DMS53 treated with DMSO at 0.1 percent for 48 hours (cell line): ENCODE measurements around the gene ATP5F1D.

Source experiments
- DNase-seq: peaks from one replicate; lab custom pipeline; 2025; ENCODE audit not compliant: unreplicated experiment; lab: John Stamatoyannopoulos, UW

The ATP5F1D gene

DNA sequence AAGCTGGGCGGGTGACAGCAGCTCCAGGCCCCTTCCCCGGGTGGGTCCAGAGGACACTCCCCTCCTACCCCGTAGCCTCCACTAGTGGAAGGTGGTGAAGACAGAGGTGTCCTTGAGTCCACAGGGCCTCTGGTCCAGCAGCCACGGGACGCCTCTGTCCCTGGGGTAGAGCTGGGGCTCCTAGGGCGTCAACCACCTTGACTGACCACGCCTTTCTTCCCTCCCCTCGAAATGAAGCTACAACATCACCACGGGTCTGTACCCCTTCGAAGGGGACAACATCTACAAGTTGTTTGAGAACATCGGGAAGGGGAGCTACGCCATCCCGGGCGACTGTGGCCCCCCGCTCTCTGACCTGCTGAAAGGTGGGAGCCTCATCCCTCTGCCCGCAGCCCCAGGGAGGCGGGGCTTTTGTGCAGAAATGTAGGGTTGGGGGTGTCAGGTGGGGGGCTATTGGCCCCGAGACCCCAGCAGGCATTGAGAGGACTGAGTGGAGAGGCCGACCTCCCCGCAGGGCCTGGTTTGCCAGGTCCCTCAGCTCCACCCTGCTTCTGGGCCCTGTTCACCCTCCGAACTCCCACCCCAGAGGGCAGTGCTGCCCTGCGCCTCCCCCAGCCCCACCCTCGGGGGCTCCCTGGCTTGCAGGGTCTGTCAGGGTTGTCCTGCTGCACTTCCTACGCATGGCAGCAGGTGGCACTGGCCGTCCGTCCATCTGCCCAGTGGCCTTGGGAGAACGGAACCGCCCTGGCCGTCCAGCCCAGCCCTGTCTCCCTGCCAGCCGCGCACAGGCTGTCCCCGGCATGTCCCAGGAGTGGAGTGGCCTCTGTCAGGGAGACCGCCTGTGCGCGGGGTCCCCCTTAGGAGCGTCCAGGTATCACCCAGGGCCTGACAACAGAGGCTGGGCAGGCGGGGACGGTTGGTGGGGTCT lies 20.3 kb upstream of the ATP5F1D start:
- no peak for DNase-seq

DNA sequence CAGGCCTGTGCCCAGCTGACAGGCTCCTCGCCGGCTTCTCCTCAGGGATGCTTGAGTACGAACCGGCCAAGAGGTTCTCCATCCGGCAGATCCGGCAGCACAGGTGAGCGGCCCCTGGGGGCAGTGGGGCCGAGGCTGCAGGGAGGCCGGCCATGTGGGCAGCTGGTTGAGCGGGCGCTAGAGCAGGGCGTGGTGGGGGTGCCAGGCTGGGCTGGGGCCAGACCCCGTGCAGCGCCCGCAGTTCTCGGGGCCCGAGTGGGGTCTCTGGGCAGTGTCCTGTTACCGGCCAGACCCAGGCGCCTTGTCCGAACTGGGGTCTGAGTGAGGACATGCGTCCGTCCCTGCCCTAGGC lies 19.7 kb upstream of the ATP5F1D start:
- DNase-seq: no peak

DNA sequence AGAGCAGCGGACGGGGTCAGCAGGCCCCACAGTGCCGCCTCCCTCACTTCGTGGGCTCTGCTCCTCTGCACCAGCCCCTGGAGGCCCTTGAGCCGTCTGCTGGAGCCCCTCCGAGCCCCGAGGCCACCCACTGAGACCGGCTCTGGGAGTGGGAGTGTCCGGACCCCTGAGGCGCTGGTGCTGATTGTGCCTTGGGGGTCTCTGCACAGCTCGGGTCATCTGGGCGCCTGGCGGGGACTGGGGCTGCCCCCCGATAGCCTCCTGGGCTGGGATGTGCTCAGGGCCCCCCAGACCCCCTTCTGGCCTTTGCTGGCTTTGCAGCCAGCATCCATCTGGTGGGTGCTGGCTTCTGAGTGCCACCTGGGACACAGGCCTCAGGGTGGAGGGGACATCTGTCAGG lies 19.2 kb upstream of the ATP5F1D start:
- no peak for DNase-seq

DNA sequence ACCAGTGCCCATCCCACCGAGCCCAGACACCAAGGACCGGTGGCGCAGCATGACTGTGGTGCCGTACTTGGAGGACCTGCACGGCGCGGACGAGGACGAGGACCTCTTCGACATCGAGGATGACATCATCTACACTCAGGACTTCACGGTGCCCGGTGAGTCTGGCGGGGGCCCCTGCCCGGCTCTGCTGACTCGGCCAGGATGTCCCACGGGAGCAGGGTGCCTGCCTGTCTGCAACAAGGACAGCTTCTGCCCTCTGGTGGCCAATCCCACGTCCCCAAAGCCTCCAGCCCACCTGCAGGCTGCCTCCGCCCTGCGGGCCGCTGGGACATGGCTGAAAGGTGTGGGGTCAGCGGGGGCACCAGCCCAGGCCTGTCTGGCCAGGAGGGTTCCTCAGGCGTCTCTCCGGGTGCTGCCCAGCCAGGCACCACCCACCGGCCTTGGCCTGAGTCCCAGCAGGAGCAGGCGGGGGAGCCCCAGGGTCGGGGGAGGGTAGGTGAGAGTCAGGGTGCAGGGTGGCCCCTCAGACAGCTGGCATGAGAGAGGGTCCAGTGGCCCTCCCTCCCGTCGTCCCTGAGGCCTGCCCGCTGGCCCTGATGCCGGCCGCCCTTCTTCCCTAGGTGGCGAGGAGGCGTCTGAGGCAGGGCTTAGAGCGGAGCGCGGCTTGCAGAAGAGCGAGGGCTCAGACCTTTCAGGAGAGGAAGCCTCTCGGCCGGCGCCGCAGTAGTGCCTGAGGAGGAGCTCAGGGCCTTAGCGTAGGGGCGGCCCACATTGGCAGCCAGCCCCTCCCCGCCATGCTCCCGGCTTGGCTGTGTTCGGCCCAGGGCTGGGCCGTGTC lies 18.3 kb upstream of the ATP5F1D start:
- no peak for DNase-seq

DNA sequence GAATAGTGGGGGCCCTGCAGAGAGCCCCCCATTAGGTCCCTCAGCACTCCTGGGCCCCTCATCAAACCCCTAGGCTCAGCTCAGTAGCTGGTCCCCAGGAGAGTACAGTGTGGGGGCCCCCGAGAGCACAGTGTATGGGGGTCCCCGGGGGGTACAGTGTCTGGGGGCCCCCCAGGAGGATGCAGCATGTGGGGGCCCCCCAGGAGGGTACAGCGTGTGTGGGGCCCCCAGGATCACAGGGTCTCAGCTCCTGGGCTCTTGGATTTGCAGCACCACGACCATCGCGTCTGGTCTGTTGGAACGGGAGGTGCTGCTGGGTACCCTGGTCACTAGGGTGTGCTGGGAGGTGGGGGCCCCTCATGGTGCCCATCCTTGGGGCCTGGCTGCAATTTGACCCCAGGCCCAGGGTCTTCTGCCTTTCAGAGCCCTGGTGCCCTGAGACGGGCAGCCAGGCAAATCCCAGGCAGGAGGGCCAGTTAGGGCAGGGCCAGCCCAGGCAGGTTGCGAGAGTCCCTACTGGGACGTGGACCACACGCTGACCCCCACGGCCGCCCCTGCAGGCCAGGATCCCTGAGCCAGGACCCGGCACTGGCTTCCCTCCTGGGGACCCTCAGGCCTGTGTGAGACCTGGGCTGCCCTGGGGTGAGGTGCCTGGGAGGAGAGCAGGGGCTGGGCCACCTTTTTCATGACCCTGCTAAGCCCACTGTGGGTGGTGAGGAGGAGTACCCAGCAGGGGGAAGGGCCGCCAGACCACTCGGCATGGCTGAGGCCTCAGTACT lies 17.3 kb upstream of the ATP5F1D start:
- DNase-seq: no peak

DNA sequence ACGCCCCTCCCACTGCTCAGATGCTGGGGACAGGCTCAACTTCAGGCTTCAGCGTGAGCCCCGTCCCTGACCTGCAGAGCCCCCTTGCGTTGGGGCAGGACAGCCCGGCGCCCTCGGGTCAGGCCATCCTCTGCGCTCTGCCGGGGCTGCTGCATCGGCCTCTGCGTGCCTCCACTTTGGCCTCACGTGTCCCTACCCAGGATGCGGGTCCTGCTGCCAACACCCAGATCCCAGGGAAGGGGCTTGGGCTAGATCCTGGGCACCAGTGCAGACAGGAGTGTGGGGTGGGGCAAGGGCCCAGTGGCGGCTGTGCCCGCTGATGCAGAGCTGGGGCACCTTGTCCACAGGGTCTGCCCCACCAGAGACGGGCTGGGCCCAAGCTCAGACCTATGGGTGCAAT lies 16.7 kb upstream of the ATP5F1D start:
- DNase-seq: no peak

DNA sequence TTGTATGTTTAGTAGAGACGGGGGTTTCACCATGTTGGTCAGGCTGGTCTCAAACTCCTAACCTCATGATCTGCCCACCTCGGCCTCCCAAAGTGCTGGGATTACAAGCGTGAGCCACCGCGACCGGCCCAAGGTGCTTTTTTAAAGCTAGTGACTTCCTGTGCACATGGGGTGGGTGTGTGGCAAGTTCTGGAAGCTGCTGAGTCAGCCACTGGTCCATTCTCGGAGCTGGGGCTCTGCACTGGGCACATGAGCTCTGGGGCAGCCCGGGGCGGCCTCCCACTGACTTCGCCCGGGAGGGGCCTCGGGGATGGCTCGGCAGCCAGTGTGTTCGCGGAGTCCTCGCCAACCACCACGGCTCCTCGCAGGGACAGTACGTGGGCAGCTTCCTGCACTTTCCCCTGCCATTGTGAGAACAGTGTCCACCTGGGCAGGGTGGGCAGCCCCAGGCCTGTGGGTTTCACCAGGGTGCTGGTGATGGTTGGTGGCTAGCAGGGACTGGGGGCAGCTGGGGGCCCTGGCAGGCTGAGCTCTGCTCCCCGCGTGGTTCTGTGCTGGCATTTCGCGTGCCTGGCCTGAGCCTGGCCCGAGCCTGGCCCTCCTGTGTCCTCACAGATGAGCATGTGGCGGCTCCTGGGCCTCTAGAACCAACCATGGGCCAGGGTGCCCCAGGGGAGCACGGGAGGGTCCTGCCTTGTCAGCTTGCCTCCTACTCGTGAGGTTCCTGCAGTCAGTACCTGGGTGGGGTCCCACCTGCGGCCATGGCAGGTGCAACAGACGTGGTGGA lies 15.9 kb upstream of the ATP5F1D start:
- DNase-seq: no peak

DNA sequence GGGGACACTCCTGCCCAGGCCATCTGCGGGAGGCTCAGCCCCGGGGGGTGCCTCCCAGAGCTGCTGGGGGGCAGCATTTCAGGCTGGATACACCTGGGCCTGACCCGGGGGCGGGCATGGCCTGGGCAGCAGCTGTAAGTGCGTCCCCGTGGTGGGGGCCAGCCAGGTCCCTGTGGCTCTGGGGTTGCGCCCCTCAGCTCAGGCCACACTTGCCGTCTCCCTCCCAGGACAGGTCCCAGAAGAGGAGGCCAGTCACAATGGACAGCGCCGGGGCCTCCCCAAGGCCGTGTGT lies 15.4 kb upstream of the ATP5F1D start:
- no peak for DNase-seq

DNA sequence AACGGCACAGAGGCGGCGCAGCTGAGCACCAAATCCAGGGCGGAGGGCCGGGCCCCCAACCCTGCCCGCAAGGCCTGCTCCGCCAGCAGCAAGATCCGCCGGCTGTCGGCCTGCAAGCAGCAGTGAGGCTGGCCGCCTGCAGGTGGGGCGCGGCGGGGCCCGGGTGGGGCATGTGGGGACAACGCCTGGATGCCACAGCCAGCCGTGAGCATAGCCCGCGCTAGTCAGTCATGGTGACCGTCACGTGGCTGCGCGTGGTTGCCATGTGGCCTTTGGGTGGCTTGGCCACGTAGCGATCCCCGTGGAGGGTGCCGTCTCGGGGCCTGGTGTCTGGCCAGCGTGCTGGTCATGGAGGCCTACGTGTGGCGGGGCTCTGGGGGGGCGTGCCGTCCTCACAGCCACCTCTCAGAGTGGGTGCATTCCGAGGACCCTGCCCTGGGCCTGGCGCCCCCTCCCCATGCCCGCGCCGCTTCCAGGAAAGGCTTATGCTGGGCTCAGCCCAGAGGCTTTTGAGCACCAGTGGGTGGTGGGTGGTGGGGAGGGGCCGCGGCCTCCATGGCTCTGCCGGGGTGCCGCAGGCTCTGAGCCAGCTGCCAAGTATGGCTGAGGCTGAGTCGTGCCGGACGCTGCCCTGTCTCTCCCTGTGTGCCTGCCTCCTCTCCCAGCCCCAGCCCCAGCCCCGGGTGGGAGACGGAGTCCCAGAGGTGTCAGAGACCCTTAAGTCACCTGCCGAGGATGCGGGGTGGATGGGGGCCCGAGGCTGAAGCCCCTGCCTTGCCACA lies 14.8 kb upstream of the ATP5F1D start:
- DNase-seq: no peak

DNA sequence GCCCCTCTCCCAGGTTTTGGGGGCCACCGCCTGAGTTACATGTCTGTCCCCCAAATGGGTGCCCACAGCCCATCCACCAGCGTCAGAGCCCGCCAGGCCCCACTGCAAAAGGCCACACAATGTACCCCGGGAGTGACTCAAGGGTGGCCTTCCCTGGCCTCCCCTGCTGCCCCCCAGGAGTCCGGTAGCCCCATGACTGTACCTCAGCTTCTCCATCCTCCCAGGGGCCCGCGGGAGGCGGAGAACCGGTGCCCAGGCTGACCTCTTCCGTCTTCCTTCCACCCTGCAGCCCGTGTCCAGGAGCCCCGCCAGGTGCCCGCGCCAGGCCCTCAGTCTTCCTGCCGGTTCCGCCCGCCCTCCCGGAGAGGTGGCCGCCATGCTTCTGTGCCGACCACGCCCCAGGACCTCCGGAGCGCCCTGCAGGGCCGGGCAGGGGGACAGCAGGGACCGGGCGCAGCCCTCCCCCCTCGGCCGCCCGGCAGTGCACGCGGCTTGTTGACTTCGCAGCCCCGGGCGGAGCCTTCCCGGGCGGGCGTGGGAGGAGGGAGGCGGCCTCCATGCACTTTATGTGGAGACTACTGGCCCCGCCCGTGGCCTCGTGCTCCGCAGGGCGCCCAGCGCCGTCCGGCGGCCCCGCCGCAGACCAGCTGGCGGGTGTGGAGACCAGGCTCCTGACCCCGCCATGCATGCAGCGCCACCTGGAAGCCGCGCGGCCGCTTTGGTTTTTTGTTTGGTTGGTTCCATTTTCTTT lies 14.1 kb upstream of the ATP5F1D start:
- no peak for DNase-seq

DNA sequence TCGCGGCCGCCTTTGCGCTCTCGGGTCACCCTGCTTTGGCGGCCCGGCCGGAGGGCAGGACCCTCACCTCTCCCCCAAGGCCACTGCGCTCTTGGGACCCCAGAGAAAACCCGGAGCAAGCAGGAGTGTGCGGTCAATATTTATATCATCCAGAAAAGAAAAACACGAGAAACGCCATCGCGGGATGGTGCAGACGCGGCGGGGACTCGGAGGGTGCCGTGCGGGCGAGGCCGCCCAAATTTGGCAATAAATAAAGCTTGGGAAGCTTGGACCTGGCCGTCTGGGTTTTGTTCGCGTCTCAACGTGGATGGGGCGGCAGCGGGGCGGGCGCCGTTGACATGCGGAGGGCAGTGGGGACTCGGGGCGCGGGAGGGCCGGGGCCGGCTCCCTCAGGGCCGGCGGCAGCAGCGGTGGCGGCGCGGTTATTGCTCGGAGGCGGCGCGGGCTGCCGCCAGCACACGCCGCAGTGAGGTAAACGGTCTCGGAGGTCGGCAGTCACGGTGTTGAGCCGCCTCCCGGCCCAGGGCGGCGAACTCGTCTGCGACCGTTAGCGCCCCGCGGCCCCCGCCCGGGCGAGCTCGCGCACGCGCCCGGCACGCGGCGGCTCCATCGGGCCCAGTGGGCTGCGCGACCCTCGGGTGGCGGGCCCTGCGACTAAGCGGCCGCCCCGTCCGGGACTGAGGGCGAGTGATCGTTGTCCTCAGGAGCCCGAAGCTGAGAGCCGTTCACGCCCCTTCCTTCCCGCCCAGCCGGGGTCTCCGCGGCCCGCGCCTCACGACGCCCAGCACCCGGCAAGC lies 13.2 kb upstream of the ATP5F1D start:
- DNase-seq: no peak

DNA sequence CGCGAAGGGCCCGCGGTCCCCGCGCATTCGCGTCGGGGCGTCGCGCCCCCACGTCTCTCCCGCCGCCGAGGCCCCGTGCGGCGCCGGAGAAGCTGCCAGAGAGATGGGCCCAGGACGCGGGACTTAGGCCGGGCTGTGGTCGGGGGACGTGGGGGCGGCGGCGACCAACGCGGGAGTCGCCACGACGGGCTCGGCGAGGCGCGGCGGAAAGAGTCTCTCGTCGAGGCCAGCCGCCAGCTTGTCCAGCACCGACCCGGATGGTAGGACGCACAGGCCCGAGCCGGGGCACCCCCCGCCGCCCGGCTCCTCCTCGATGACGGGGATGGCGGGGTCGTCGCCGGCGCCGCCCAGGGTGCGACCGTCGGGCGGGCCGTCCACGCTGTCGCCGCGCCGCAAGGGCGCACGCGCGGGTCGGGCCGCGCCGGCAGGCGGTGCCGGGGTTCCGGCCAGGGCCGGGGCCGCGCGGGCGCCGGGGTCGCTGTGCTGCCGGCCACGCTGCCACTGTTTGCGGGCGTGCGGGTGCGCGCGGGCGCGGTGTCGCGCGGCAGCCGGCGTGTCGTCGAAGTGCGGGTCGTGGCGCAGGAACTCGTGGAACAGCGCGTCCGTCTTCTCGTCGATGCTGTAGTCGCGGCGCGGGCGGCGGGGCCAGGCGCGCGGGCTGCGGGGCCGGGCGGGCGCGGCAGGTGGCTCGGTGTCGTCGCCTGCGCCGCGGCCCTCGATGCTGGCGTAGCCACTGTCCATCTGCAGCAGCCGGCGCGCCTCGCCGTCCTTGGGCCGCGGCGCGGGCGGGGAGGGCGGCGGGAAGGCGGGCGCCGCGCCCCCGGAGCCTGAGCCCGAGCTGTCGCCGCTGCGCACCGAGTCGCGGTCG lies 12.3 kb upstream of the ATP5F1D start:
- no peak for DNase-seq

DNA sequence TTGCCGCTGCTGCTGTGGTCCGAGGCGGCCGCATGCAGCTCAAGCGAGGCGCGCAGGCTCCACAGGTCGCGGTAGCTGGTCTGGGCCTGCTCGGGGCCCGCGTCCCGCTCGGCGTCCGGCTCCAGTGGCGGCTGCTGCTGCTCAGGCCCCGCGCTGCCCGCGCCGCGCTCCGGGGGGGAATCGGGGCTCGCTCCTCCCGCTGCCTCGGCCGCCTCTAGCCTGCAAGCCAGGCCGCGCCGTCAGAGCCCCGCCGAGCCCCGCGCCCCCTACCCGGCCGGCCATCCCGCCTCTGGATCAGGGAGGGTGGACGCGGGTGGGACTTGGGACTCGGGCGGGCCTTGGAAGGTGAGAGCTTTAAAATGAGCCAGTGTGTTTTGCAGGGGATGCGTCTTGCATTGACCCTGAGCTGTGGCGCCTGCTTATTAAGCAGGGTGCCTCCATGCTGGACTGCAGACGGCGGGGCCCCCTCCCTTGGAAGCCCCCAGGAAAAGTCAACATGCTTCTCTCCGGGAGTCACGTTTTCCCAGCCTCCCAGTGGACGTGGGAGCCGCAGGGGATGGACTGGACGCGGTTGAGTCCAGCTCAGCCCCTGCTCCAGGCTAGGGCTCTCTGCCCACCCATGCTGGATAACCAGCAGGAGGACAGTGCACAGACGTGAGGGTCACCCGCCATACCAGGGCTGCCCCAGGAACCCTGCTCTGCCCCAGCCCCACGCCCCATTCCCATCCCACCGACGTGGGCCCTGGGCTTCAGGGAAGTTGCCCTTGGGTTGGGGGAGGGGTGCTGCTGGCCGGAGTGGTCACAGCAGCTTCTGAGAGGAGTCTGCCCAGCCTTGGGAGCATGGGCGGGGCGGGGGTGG lies 11.4 kb upstream of the ATP5F1D start:
- no peak for DNase-seq

DNA sequence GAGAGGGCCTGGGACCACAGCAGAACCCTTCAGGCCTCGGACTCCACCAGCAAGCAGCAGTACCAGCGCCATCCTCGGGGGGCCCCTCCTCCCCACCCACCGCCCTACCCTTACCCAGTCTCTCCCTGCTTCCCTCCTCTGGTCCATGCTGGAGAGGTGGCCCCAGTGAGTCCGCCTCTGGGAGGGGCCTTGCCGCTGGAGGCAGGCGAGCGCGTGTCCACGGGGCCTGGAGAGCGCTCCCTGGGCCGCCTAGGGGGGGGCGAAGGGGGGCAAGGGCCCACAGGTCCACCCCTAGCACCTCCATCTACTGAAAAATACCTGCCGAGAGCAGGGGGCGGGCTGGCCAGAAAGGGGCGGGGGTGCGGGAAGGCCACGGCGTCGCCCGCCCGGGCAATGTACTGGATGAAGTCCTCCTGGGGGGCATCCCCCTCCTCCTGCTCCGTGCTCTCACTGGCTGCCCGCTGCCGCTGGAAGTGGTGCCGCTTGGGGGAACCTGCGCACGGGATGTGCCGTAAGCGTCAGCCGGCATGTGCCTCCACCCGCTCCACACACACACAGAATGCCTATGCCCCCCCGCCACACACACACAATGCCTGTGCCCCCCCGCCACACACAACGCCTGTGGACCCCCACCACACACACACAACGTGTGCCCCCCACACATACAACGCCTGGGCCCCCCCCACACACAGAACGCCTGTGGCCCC lies 10.6 kb upstream of the ATP5F1D start:
- no peak for DNase-seq

DNA sequence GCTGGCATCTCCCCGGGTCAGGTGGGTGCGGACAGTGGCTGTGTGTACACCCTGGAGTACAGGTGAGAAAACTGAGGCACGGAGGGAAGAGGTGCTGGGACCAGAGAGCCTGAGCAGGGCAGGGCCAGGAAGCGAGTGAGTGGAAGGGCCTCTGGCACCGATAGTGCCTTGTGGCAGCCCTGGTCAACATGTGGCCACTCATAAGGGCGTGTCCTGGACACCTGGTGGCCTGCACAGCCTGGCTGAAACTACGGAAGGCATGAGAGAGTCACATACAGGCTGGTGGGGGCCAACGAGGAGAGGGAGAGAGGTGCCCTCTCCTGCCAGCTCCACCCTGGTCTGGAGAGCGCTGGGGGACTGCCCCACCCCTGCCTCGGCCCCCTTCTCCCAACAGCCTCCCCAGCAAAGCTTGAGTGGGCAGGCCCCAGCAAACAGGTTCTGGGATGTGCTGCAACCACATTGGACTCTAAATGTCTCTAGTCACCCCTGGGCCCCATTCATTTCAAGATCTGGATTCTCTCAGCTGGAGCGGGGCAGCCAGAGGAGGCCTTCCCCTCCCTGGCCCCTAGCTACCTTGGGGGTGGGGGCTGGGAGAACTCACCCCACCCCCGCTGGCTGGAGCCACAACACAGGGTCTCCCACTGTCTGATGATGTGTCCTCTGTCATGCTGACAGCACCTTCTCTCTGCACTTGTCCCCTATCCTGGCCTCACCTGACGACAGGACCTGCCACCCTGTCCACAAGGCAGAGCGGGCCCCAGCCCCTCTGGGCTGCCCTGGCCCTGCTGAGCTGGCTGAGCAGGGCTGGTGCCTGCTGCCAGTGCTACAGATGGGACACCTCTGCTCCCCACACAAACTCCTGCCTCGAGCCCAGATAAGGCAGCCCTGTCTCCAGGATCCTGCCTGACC lies 9.6 kb upstream of the ATP5F1D start:
- no peak for DNase-seq
